K562 (cell line): ENCODE results near the gene C10orf71. TPM values are rescaled to one million over a fixed set of nuclear protein-coding genes. Genes with fewer than 3 reads are reported as not detected.

Experiments used
- MGA ChIP-seq: fragments of 450-650 bp; IDR thresholded peaks from 2 replicates; pipeline ENCODE4 v1.6.1; 2016; ENCODE audit warnings: mild to moderate bottlenecking, moderate library complexity
- polyA plus RNA-seq, 8 experiments: library from polyadenylated mRNA; depleted of rRNA in 4 of 8; stranded (reverse) in 5 of 8; unstranded in 3 of 8; fragments of >200 nt; fragmentation: Nextera tagmentation in 2 of 8; fragmentation: Illumina TruSeq in 1 of 8; extraction: Ambion mirVana in 2 of 8; extraction: Trizol in 1 of 8; gene quantifications; 2 replicates each; pipeline versions ENCODE4 v1.2.1 to v1.2.3, GENCODE V29; 2011 to 2014; ENCODE audit warnings: inconsistent platforms in 1 of 8, missing spikeins in 1 of 8
- total RNA-seq, 7 experiments: library from RNA; depleted of rRNA in 6 of 7; stranded (reverse); fragments of >200 nt in 6 of 7; fragmentation: Illumina TruSeq in 2 of 7; extraction: Trizol in 2 of 7; gene quantifications; 2 replicates each; pipeline versions ENCODE4 v1.2.1 to v1.2.3, GENCODE V29; 2011 to 2021; ENCODE audit warnings: low replicate concordance in 1 of 7

Gene C10orf71
- total and polyA plus RNA-seq, 9 of the 15 experiments (the other 6 are each of a cell fraction or from before 2014, with no cell fraction given): 0.06 to 4.5 (median 1.3) TPM

GRCh38 chr10:49308881-49309280 is 9.9 kb downstream of the C10orf71 start (continued):
- peak; percentile 54 for TF ChIP-seq MGA
